ENCODE data around the gene NDUFS8. TPM values are rescaled to one million over a fixed set of nuclear protein-coding genes. Genes with fewer than 3 reads are reported as not detected.

Gene NDUFS8
- total and polyA plus RNA-seq, 2 donors (not counting 1 experiment from before 2014, with no cell fraction given): 73.9 to 84.6 TPM

DNA sequence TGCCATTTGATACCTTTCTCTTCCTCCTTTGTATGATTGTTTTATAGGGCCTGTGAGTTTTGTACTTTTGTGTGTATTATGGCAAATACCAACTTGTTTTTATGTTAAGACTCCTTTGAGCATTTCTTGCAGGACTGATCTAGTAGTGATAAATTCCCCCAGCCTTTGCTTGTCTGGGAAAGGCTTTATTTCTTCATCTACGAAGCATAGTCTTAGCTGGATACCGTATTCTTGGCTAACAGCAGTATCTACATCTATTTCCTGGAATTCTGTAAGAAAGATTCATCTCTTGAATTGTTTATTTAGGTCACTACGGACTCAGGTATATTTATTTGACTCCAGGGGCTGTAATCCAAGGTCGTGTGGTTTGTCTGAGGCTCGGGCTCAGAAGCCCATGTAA lies 6.0 kb upstream of the NDUFS8 start:
- Histone ChIP-seq H4K20me1 (ENCODE audit: control insufficient read depth, insufficient read depth, low read length, poor library complexity, severe bottlenecking) (no peaks in the 10 kb centered on the region), H3K4me3 (ENCODE audit: control extremely low read depth in 1 of 5, extremely low read depth in 1 of 5, insufficient read depth in 1 of 5, low read depth in 2 of 5, low read length in 4 of 5) (no peak overlapping the region), H3K79me2 (ENCODE audit: control insufficient read depth, insufficient read depth, low read length) (no peaks in the 10 kb centered on the region), H2AFZ (ENCODE audit: insufficient read depth, low read depth, low read length, poor library complexity, severe bottlenecking) (no peak overlapping the region), H3K4me1 (ENCODE audit: control insufficient read depth in 2 of 2, insufficient read depth in 2 of 2, low read length in 2 of 2) (peaks cover under 1 to 2% of the 10 kb centered on the region in 2 donors), H3K36me3 (replicated peaks in 1 of 2; ENCODE audit: control extremely low read depth in 1 of 2, control insufficient read depth in 1 of 2, extremely low read depth in 1 of 2, insufficient read depth in 2 of 2, low read length in 1 of 2) (no peaks in the 10 kb centered on the region), H3K27me3 (replicated peaks in 1 of 4; ENCODE audit: control extremely low read depth in 1 of 4, control insufficient read depth in 3 of 4, insufficient read depth in 4 of 4, low read length in 3 of 4) (no peaks in the 10 kb centered on the region), H3K4me2 (replicated peaks; ENCODE audit: low read depth, low read length, poor library complexity, severe bottlenecking) (no peak overlapping the region), H3K27ac (ENCODE audit: low read length in 2 of 2) (no peak overlapping the region), H3K9ac (ENCODE audit: low read length) (no peak overlapping the region), H3K9me3 (ENCODE audit: control extremely low read depth in 1 of 3, control insufficient read depth in 2 of 3, insufficient read depth in 1 of 3, low read length in 2 of 3) (no peaks in the 10 kb centered on the region)
- ChIA-PET POLR2A (no interaction called here), CTCF (interaction anchor here (1.4 kb wide), 2 partner anchors 14 to 22 kb away, joined by 3 to 4 read pairs; partner anchors contain the start of gene ALDH3B1)
- 100% methylated on average over 2 of the region's 5 CpGs for WGBS (ENCODE audit: insufficient coverage)
- ATAC-seq (ENCODE audit: low read depth) (no peak), DNase-seq (no peak)
- intact Hi-C loops (cut with micrococcal nuclease): no loop called here
- Mint-ChIP-seq H3K4me1 (peaks cover 3% of the 10 kb centered on the region), H3K9me3 (ENCODE audit: insufficient read depth) (no peaks in the 10 kb centered on the region), H3K27ac (no peak overlapping the region), H3K4me3 (no peak overlapping the region), H3K27me3 (peaks cover 6% of the 10 kb centered on the region)
- TF ChIP-seq, protein P1, sequence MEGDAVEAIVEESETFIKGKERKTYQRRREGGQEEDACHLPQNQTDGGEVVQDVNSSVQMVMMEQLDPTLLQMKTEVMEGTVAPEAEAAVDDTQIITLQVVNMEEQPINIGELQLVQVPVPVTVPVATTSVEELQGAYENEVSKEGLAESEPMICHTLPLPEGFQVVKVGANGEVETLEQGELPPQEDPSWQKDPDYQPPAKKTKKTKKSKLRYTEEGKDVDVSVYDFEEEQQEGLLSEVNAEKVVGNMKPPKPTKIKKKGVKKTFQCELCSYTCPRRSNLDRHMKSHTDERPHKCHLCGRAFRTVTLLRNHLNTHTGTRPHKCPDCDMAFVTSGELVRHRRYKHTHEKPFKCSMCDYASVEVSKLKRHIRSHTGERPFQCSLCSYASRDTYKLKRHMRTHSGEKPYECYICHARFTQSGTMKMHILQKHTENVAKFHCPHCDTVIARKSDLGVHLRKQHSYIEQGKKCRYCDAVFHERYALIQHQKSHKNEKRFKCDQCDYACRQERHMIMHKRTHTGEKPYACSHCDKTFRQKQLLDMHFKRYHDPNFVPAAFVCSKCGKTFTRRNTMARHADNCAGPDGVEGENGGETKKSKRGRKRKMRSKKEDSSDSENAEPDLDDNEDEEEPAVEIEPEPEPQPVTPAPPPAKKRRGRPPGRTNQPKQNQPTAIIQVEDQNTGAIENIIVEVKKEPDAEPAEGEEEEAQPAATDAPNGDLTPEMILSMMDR (IDR thresholded peaks at IDR 0.05): no peak
- no peak for TF ChIP-seq EZH2 (IDR thresholded peaks at IDR 0.05; ENCODE audit: borderline replicate concordance, insufficient read depth, low read depth, low read length, poor library complexity, severe bottlenecking)

DNA sequence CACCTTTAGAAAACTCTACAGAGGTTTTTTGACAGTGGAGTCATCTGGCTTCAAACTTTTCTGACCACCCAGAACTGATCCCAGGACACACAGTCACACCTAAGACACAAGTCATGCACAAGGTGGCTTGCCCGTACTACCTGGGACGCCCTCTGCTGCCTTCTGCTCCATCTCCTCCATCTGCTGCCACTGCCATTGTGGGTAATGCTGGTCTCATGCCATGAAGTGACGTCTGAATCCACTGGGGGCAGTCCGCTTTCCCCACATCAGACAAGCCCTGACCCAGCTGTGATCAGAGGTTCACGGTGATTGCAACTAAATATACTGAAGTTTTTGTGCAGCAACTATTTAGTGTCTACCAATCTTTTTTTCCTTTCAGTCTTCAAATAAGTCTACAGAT lies 5.4 kb upstream of the NDUFS8 start:
- Histone ChIP-seq H3K9me3 (ENCODE audit: control extremely low read depth in 1 of 3, control insufficient read depth in 2 of 3, insufficient read depth in 1 of 3, low read length in 2 of 3) (no peaks in the 10 kb centered on the region), H3K4me3 (ENCODE audit: control extremely low read depth in 1 of 5, extremely low read depth in 1 of 5, insufficient read depth in 1 of 5, low read depth in 2 of 5, low read length in 4 of 5) (no peak overlapping the region), H3K36me3 (replicated peaks in 1 of 2; ENCODE audit: control extremely low read depth in 1 of 2, control insufficient read depth in 1 of 2, extremely low read depth in 1 of 2, insufficient read depth in 2 of 2, low read length in 1 of 2) (no peaks in the 10 kb centered on the region), H2AFZ (ENCODE audit: insufficient read depth, low read depth, low read length, poor library complexity, severe bottlenecking) (no peak overlapping the region), H3K27ac (ENCODE audit: low read length in 2 of 2) (no peak overlapping the region), H3K4me1 (ENCODE audit: control insufficient read depth in 2 of 2, insufficient read depth in 2 of 2, low read length in 2 of 2) (peaks cover 4 to 7% of the 10 kb centered on the region in 2 donors), H4K20me1 (ENCODE audit: control insufficient read depth, insufficient read depth, low read length, poor library complexity, severe bottlenecking) (no peaks in the 10 kb centered on the region), H3K9ac (ENCODE audit: low read length) (no peak overlapping the region), H3K79me2 (ENCODE audit: control insufficient read depth, insufficient read depth, low read length) (no peaks in the 10 kb centered on the region), H3K4me2 (replicated peaks; ENCODE audit: low read depth, low read length, poor library complexity, severe bottlenecking) (no peak overlapping the region), H3K27me3 (replicated peaks in 1 of 4; ENCODE audit: control extremely low read depth in 1 of 4, control insufficient read depth in 3 of 4, insufficient read depth in 4 of 4, low read length in 3 of 4) (no peaks in the 10 kb centered on the region)
- no peak for TF ChIP-seq EZH2 (IDR thresholded peaks at IDR 0.05; ENCODE audit: borderline replicate concordance, insufficient read depth, low read depth, low read length, poor library complexity, severe bottlenecking)
- TF ChIP-seq, protein P1 (IDR thresholded peaks at IDR 0.05): no peak
- WGBS (ENCODE audit: insufficient coverage): 40% methylated on average over 3 of the region's 5 CpGs
- Mint-ChIP-seq H3K27ac (no peak overlapping the region), H3K4me3 (no peak overlapping the region), H3K9me3 (ENCODE audit: insufficient read depth) (no peaks in the 10 kb centered on the region), H3K27me3 (peaks cover 6% of the 10 kb centered on the region), H3K4me1 (peaks cover 5% of the 10 kb centered on the region)
- intact Hi-C loops (cut with micrococcal nuclease): no loop called here
- ChIA-PET POLR2A (no interaction called here), CTCF (interaction anchor here (1.4 kb wide), 2 partner anchors 15 to 23 kb away, joined by 3 to 4 read pairs; partner anchors contain the start of gene ALDH3B1)
- ATAC-seq (ENCODE audit: low read depth): no peak
- DNase-seq: no peak

Data from B cell (primary cell).